Type B pancreatic cell (in vitro differentiated cells): ENCODE measurements around the gene CCDC180. TPM values are rescaled to one million over a fixed set of nuclear protein-coding genes. Genes with fewer than 3 reads are reported as not detected.

Experiments
- DNase-seq: peaks from one replicate; pipeline ENCODE4 v3.0.0; 2021; ENCODE audit warnings: mixed read lengths; ENCODE audit not compliant: unreplicated experiment; ENCODE audit errors: extremely low spot score
- H3K27ac Mint-ChIP-seq: 2 replicates; pipeline ENCODE4 v1.8.0; 2021; ENCODE audit warnings: mild to moderate bottlenecking, mixed read lengths
- H3K27me3 Mint-ChIP-seq: 2 replicates; pipeline ENCODE4 v1.8.0; 2021; ENCODE audit warnings: mixed read lengths
- H3K36me3 Mint-ChIP-seq: 2 replicates; pipeline ENCODE4 v1.8.0; 2021; ENCODE audit warnings: mixed read lengths
- H3K4me1 Mint-ChIP-seq: one replicate; pipeline ENCODE4 v1.8.0; 2021; ENCODE audit warnings: mixed read lengths; ENCODE audit not compliant: unreplicated experiment
- H3K4me3 Mint-ChIP-seq: 2 replicates; pipeline ENCODE4 v1.8.0; 2021; ENCODE audit warnings: mild to moderate bottlenecking, mixed read lengths
- H3K9me3 Mint-ChIP-seq: 2 replicates; pipeline ENCODE4 v1.8.0; 2021; ENCODE audit warnings: mixed read lengths
- CTCF ChIP-seq: fragments of 200-600 bp; sonication (generic); conservative IDR thresholded peaks from 2 replicates; pipeline ENCODE4 v1.5.0; 2021; ENCODE audit warnings: antibody characterized with exemption, mild to moderate bottlenecking
- total RNA-seq: library from RNA; stranded (reverse); gene quantifications from 2 replicates; pipeline ENCODE4 v1.2.1, GENCODE V29; 2021; ENCODE audit warnings: low replicate concordance

Gene CCDC180
- total RNA-seq, 1 donor from 2014 or later, result 7.0 TPM

GRCh38 chr9:97315550-97315949 is 8.1 kb downstream of the CCDC180 start:
- no peak overlapping the region for H3K4me3 Mint-ChIP-seq
- no peak overlapping the region for H3K27ac Mint-ChIP-seq
- H3K36me3 Mint-ChIP-seq, result peaks cover 13% of the 10 kb centered on the region
- TF ChIP-seq CTCF, result no peak
- no peaks in the 10 kb centered on the region for H3K27me3 Mint-ChIP-seq
- H3K4me1 Mint-ChIP-seq, result peaks cover 4% of the 10 kb centered on the region
- no peaks in the 10 kb centered on the region for H3K9me3 Mint-ChIP-seq
- no peak for DNase-seq

GRCh38 chr9:97316904-97317303 is 9.4 kb downstream of the CCDC180 start:
- Mint-ChIP-seq H3K27ac (no peak overlapping the region), H3K36me3 (peaks cover 13% of the 10 kb centered on the region), H3K9me3 (no peaks in the 10 kb centered on the region), H3K27me3 (no peaks in the 10 kb centered on the region), H3K4me1 (peaks cover 4% of the 10 kb centered on the region), H3K4me3 (no peak overlapping the region)
- DNase-seq, result no peak
- TF ChIP-seq CTCF, result no peak

GRCh38 chr9:97318433-97318832 is 11.0 kb downstream of the CCDC180 start:
- peaks cover 4% of the 10 kb centered on the region for H3K4me1 Mint-ChIP-seq
- H3K4me3 Mint-ChIP-seq, result no peak overlapping the region
- no peak overlapping the region for H3K27ac Mint-ChIP-seq
- no peaks in the 10 kb centered on the region for H3K9me3 Mint-ChIP-seq
- no peak for DNase-seq
- peaks cover 13% of the 10 kb centered on the region for H3K36me3 Mint-ChIP-seq
- no peaks in the 10 kb centered on the region for H3K27me3 Mint-ChIP-seq
- TF ChIP-seq CTCF, result no peak

- Mint-ChIP-seq H3K4me1 (peaks cover 4% of the 10 kb centered on the region), H3K4me3 (no peak overlapping the region), H3K36me3 (peaks cover 8% of the 10 kb centered on the region), H3K27me3 (no peaks in the 10 kb centered on the region), H3K9me3 (no peaks in the 10 kb centered on the region), H3K27ac (no peak overlapping the region)
- DNase-seq, result no peak
- no peak for TF ChIP-seq CTCF
These were observed 11.9 kb downstream of the CCDC180 start for GRCh38 chr9:97319395-97319794.

GRCh38 chr9:97320080-97320642 is 12.7 kb downstream of the CCDC180 start:
- no peak for DNase-seq
- peaks cover 4% of the 10 kb centered on the region for H3K4me1 Mint-ChIP-seq
- peaks cover 7% of the 10 kb centered on the region for H3K36me3 Mint-ChIP-seq
- no peak for TF ChIP-seq CTCF
- H3K9me3 Mint-ChIP-seq, result no peaks in the 10 kb centered on the region
- no peaks in the 10 kb centered on the region for H3K27me3 Mint-ChIP-seq
- no peak overlapping the region for H3K27ac Mint-ChIP-seq
- no peak overlapping the region for H3K4me3 Mint-ChIP-seq

GRCh38 chr9:97321251-97321650 is 13.8 kb downstream of the CCDC180 start:
- Mint-ChIP-seq H3K9me3 (no peaks in the 10 kb centered on the region), H3K4me3 (no peak overlapping the region), H3K36me3 (peaks cover 7% of the 10 kb centered on the region), H3K27ac (no peak overlapping the region), H3K4me1 (peaks cover 4% of the 10 kb centered on the region), H3K27me3 (no peaks in the 10 kb centered on the region)
- no peak for DNase-seq
- TF ChIP-seq CTCF, result no peak
